ENCODE results near the gene SLC6A11. TPM values are rescaled to one million over a fixed set of nuclear protein-coding genes. Genes with fewer than 3 reads are reported as not detected.

Gene SLC6A11
- total RNA-seq, 1 experiment from 2014 or later = 1.5 TPM

DNA sequence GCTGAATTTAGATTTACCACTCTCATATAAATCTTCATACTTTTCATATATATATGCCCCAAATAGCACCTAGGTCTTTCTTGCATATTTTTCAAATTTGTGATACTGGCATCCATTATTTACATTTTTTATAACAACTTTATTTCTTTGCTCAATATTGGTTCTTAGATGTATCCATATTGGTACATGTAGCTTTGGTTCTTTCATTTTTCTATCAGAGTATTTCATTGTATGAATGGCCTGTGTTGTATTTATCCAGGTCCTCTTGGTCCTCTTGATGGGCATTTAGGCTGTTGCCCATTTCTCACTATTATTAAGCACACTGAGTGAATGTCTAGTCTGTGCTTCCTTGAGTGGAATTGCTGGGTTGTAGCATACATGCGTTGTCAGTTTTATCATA, 8.4 kb downstream of the SLC6A11 start:
- no peak for DNase-seq
- no peak overlapping the region for H2AK5ac ChIP-seq (ENCODE audit: insufficient read length, low read length)
- no peaks in the 10 kb centered on the region; the same call in 1 of the 2 replicates for H3K27me3 ChIP-seq (ENCODE audit: insufficient read depth, low read length)
- H4K91ac ChIP-seq (ENCODE audit: insufficient read length, low read depth, low read length) = no peak overlapping the region
- no peaks in the 10 kb centered on the region for H3K79me2 ChIP-seq (ENCODE audit: insufficient read depth, low read length)
- TF ChIP-seq, protein P1, sequence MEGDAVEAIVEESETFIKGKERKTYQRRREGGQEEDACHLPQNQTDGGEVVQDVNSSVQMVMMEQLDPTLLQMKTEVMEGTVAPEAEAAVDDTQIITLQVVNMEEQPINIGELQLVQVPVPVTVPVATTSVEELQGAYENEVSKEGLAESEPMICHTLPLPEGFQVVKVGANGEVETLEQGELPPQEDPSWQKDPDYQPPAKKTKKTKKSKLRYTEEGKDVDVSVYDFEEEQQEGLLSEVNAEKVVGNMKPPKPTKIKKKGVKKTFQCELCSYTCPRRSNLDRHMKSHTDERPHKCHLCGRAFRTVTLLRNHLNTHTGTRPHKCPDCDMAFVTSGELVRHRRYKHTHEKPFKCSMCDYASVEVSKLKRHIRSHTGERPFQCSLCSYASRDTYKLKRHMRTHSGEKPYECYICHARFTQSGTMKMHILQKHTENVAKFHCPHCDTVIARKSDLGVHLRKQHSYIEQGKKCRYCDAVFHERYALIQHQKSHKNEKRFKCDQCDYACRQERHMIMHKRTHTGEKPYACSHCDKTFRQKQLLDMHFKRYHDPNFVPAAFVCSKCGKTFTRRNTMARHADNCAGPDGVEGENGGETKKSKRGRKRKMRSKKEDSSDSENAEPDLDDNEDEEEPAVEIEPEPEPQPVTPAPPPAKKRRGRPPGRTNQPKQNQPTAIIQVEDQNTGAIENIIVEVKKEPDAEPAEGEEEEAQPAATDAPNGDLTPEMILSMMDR (conservative IDR thresholded peaks at IDR 0.05) = no peak
- H2BK20ac ChIP-seq (ENCODE audit: low read depth, low read length, poor library complexity, severe bottlenecking) = no peak overlapping the region
- no peak overlapping the region for H2BK5ac ChIP-seq (ENCODE audit: insufficient read length, low read length)
- no peak overlapping the region for H3K23ac ChIP-seq (ENCODE audit: insufficient read length, low read depth, low read length)
- H2BK120ac ChIP-seq (ENCODE audit: low read depth, low read length, poor library complexity, severe bottlenecking) = no peak overlapping the region
- H3K56ac ChIP-seq (ENCODE audit: insufficient read length, low read depth, low read length) = no peak overlapping the region
- no peak overlapping the region for H2BK15ac ChIP-seq (ENCODE audit: low read depth, low read length)
- H3T11ph ChIP-seq (ENCODE audit: low read length) = no peak overlapping the region
- Mint-ChIP-seq H3K4me1 (no peaks in the 10 kb centered on the region), H3K27me3 (ENCODE audit: low read depth) (peaks cover 10% of the 10 kb centered on the region), H3K36me3 (ENCODE audit: insufficient read depth in 1 of 3, low read depth in 3 of 3) (peaks cover 0 to 5% (median 0%) of the 10 kb centered on the region in 3 experiments; a peak in 1 of 7 replicates), H3K4me3 (no peak overlapping the region), H3K27ac (no peak overlapping the region), H3K9me3 (no peaks in the 10 kb centered on the region)
- no peak overlapping the region for H2BK12ac ChIP-seq (ENCODE audit: insufficient read length, low read depth, low read length)
- no peak overlapping the region for H4K8ac ChIP-seq (replicated peaks; ENCODE audit: insufficient read length, low read depth, low read length)
- H3K4me2 ChIP-seq (ENCODE audit: insufficient read depth, insufficient read length, low read length) = no peak overlapping the region
- no CpG with 5 or more reads among the region's 1 CpG for WGBS (ENCODE audit: extremely low coverage, insufficient read length, low lambda C conversion rate)
- no peak overlapping the region for H2AFZ ChIP-seq (ENCODE audit: low read length)
- H4K20me1 ChIP-seq (ENCODE audit: control insufficient read depth, insufficient read depth, insufficient read length) = no peaks in the 10 kb centered on the region
- no peaks in the 10 kb centered on the region for H3K79me1 ChIP-seq (ENCODE audit: insufficient read depth, low read depth, low read length, poor library complexity, severe bottlenecking)
- H3K4ac ChIP-seq (ENCODE audit: low read depth, low read length) = no peak overlapping the region
- H4K5ac ChIP-seq (ENCODE audit: insufficient read length, low read depth, low read length) = no peak overlapping the region
- no peaks in the 10 kb centered on the region for H3K4me1 ChIP-seq (ENCODE audit: insufficient read depth, low read length)
- no peaks in the 10 kb centered on the region for H3K9me3 ChIP-seq (ENCODE audit: control insufficient read depth, low read depth, low read length)
- H3K23me2 ChIP-seq (ENCODE audit: insufficient read length, low read depth, low read length, poor library complexity, severe bottlenecking) = no peaks in the 10 kb centered on the region
- H3K18ac ChIP-seq (ENCODE audit: insufficient read length, low read depth, low read length) = no peak overlapping the region
- H3K14ac ChIP-seq (ENCODE audit: insufficient read depth, low read length) = no peak overlapping the region
- no peak overlapping the region for H3K9ac ChIP-seq (ENCODE audit: extremely low read depth, insufficient read length, low read length)
- H3K27ac ChIP-seq (ENCODE audit: insufficient read length, low read depth, low read length) = no peak overlapping the region
